ENCODE data around the gene CTSW.
A peak's percentile ranks its signal among the peaks of the same experiment; 100 is the strongest.

GRCh38 chr11:65925397-65925796 is 45.8 kb downstream of the CTSW start:
- no peak for TF ChIP-seq GATA3 (IDR thresholded peaks at IDR 0.05; ENCODE audit: low read depth, low read length)
- peak; percentile 18; the same call in 1 of the 2 replicates for TF ChIP-seq GATA2 (IDR thresholded peaks at IDR 0.05; ENCODE audit: low read depth, low read length)

Data from SH-SY5Y (cell line).